Glutamatergic neuron (in vitro differentiated cells): ENCODE measurements around the gene SLC35F3. TPM values are rescaled to one million over a fixed set of nuclear protein-coding genes. Genes with fewer than 3 reads are reported as not detected.

Source experiments
- DNase-seq: peaks from one replicate; pipeline ENCODE4 v3.0.0; 2022
- H3K27ac Mint-ChIP-seq: one replicate; pipeline ENCODE4 v1.8.0; 2020; ENCODE audit warnings: mild to moderate bottlenecking, mixed read lengths, inconsistent platforms; ENCODE audit not compliant: unreplicated experiment
- H3K27me3 Mint-ChIP-seq: one replicate; pipeline ENCODE4 v1.8.0; 2020; ENCODE audit warnings: mild to moderate bottlenecking, moderate library complexity, mixed read lengths, inconsistent platforms; ENCODE audit not compliant: unreplicated experiment
- H3K36me3 Mint-ChIP-seq: one replicate; pipeline ENCODE4 v1.8.0; 2020; ENCODE audit warnings: mild to moderate bottlenecking, mixed read lengths, inconsistent platforms; ENCODE audit not compliant: unreplicated experiment
- H3K4me1 Mint-ChIP-seq: one replicate; pipeline ENCODE4 v1.8.0; 2020; ENCODE audit warnings: mild to moderate bottlenecking, low read depth, mixed read lengths, inconsistent platforms; ENCODE audit not compliant: unreplicated experiment
- H3K4me3 Mint-ChIP-seq: one replicate; pipeline ENCODE4 v1.8.0; 2020; ENCODE audit warnings: mild to moderate bottlenecking, mixed read lengths, inconsistent platforms; ENCODE audit not compliant: unreplicated experiment
- H3K9me3 Mint-ChIP-seq: one replicate; pipeline ENCODE4 v1.8.0; 2020; ENCODE audit warnings: mild to moderate bottlenecking, moderate library complexity, mixed read lengths, inconsistent platforms; ENCODE audit not compliant: unreplicated experiment
- total RNA-seq: library from RNA; stranded (reverse); fragmentation: NEBNext Ultra II Directional; extraction: Animal tissue kit (Norgen Biotek cat#: 25700); gene quantifications from one replicate; pipeline ENCODE4 v1.2.1, GENCODE V29; 2021; ENCODE audit not compliant: unreplicated experiment
- TF ChIP-seq, protein P1 (sequence below): fragments of 200-600 bp; sonication (generic); IDR thresholded peaks from one replicate; pipeline ENCODE4 v1.5.0; 2021; ENCODE audit not compliant: partially characterized antibody, unreplicated experiment

Gene SLC35F3
- total RNA-seq, 1 donor from 2014 or later: 0.98 TPM

DNA sequence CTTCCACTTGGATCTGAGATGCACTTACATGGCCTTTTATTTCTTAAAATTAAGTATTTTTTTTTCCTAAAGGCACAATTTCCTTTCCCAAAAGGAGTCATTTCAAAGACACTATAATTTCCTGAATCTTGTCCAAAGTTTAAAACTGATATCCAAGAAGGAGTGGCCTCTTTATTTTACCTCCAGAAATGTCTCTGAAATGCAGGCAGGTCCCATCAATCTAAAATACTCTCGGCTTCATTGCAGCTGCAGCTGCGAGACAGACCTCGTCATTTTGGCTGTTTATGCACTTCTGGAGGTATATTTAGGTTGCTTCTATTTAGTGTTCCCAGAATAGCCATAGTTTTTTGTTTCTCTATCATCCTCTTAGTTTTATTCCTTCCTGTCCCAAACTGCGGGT lies 296.1 kb downstream of the SLC35F3 start:
- no peak overlapping the region for H3K27ac Mint-ChIP-seq
- no peaks in the 10 kb centered on the region for H3K9me3 Mint-ChIP-seq
- no peak overlapping the region for H3K4me3 Mint-ChIP-seq
- H3K4me1 Mint-ChIP-seq: no peaks in the 10 kb centered on the region
- no peaks in the 10 kb centered on the region for H3K27me3 Mint-ChIP-seq
- TF ChIP-seq, protein P1, sequence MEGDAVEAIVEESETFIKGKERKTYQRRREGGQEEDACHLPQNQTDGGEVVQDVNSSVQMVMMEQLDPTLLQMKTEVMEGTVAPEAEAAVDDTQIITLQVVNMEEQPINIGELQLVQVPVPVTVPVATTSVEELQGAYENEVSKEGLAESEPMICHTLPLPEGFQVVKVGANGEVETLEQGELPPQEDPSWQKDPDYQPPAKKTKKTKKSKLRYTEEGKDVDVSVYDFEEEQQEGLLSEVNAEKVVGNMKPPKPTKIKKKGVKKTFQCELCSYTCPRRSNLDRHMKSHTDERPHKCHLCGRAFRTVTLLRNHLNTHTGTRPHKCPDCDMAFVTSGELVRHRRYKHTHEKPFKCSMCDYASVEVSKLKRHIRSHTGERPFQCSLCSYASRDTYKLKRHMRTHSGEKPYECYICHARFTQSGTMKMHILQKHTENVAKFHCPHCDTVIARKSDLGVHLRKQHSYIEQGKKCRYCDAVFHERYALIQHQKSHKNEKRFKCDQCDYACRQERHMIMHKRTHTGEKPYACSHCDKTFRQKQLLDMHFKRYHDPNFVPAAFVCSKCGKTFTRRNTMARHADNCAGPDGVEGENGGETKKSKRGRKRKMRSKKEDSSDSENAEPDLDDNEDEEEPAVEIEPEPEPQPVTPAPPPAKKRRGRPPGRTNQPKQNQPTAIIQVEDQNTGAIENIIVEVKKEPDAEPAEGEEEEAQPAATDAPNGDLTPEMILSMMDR: no peak
- H3K36me3 Mint-ChIP-seq: no peaks in the 10 kb centered on the region
- DNase-seq: no peak

DNA sequence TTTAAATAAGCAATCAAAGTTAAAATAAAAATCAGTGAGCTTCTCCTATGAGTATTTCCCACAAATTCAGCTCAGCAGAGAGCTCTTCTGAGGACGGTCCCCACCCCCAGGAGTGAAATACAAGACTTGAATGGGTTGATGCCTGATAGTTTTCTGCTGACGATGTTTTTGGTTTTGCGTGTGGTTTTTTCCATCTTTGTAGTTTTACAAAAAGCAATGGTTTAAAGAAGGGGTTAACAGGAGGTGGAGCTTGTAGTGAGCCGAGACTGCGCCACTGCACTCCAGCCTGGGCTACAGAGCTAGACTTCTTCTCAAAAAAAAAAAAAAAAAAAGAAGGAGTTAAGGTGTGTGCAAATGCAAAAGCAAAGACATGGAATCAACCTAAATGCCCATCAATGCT lies 297.1 kb downstream of the SLC35F3 start:
- Mint-ChIP-seq H3K9me3 (no peaks in the 10 kb centered on the region), H3K36me3 (no peaks in the 10 kb centered on the region), H3K4me3 (no peak overlapping the region), H3K27ac (no peak overlapping the region), H3K4me1 (no peaks in the 10 kb centered on the region), H3K27me3 (no peaks in the 10 kb centered on the region)
- DNase-seq: no peak
- TF ChIP-seq, protein P1: no peak

DNA sequence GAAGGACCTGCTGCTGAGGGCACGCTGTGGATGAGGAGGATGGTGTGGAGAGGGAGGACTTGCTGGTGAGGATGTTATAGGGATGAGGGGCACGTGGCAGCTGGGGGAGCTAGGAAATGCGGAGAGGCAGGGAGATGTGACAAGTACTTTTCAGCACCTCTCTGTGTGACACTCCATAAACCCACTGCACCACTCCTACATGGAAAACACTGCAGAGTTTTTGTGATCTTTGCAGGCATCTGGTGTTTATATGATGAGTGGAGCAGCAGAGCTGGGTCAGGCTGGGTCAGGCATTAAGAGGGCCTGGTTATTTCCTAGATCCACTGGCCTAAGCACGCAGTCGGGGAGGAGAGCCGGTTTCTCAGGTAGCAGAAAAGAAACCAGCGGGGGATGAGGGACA lies 301.5 kb downstream of the SLC35F3 start:
- Mint-ChIP-seq H3K27me3 (peaks cover 2% of the 10 kb centered on the region), H3K4me3 (no peak overlapping the region), H3K36me3 (peaks cover 13% of the 10 kb centered on the region), H3K27ac (no peak overlapping the region), H3K9me3 (peaks cover 7% of the 10 kb centered on the region), H3K4me1 (no peaks in the 10 kb centered on the region)
- no peak for DNase-seq
- TF ChIP-seq, protein P1: no peak

DNA sequence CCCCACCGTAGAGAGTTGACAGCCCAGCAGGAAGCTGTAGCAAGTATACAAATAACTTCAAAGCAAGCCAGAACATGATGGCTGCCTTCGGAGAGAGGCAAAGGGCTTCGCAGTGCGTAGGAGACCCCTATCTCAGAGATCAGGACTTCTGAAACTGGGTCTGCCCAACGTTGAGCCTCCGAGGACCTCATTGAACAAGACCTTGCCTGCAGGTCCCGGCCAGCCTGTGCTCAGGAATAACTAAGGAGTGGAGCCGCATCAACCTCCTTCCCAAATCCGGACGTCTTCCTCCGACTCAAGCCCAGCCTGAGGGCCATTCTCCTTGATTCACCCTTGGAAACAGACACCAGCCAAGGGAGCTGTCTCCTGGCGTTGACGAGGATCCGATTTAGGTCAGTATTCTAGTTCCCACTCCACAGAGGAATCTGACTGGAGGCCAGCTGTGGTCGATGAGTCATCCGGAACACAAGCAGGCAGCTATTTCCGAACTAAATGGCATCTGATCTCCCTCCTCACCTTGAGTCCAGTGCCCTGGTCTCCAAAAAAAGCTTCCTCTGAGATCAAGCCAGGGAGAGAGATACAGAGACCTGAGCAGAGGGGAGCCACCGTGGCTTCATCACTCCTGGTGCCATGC lies 302.3 kb downstream of the SLC35F3 start:
- DNase-seq: no peak
- H3K4me1 Mint-ChIP-seq: no peaks in the 10 kb centered on the region
- H3K4me3 Mint-ChIP-seq: no peak overlapping the region
- H3K27ac Mint-ChIP-seq: no peak overlapping the region
- peaks cover 2% of the 10 kb centered on the region for H3K27me3 Mint-ChIP-seq
- H3K9me3 Mint-ChIP-seq: peaks cover 7% of the 10 kb centered on the region
- H3K36me3 Mint-ChIP-seq: peaks cover 13% of the 10 kb centered on the region
- TF ChIP-seq, protein P1: no peak

DNA sequence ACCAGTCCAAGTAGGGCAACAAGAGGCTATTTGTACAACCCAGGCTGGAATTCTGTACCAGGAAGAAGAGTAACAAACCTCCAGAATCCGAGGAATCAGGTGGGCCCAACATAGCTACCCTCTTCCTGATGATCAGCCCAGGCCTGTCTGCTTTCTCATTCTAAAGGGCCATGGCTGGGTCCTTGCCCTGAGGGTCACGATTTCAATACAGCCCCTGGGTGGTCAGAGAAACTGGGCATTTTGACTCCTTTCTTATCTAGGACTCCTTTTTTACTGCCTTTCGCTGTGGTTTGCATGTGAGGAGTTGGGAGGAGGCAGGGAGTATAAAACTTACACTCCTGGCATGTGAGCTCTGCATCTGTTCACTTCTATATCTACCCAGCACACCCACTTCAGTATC lies 303.9 kb downstream of the SLC35F3 start:
- DNase-seq: no peak
- H3K9me3 Mint-ChIP-seq: peaks cover 8% of the 10 kb centered on the region

More for the DNA sequence above, 303.9 kb downstream of the SLC35F3 start:
- H3K27me3 Mint-ChIP-seq: peaks cover 2% of the 10 kb centered on the region
- peaks cover 13% of the 10 kb centered on the region for H3K36me3 Mint-ChIP-seq
- no peak overlapping the region for H3K4me3 Mint-ChIP-seq
- no peak overlapping the region for H3K27ac Mint-ChIP-seq
- TF ChIP-seq, protein P1: no peak
- H3K4me1 Mint-ChIP-seq: no peaks in the 10 kb centered on the region
